Ishikawa (cell line): ENCODE measurements around the gene KTI12.

Experiments used
- CEBPB ChIP-seq: IDR thresholded peaks from 2 replicates; pipeline ENCODE4 v1.6.1; 2012
- CREB1 ChIP-seq: IDR thresholded peaks from 2 replicates; pipeline ENCODE4 v1.6.1; 2012; ENCODE audit warnings: low read depth
- EGR1 ChIP-seq: IDR thresholded peaks from 2 replicates; pipeline ENCODE4 v1.6.1; 2012
- EP300 ChIP-seq: IDR thresholded peaks from 2 replicates; pipeline ENCODE4 v1.6.1; 2012; ENCODE audit warnings: borderline replicate concordance
- FOXM1 ChIP-seq: IDR thresholded peaks from 2 replicates; pipeline ENCODE4 v1.6.1; 2012; ENCODE audit warnings: low read depth, borderline replicate concordance
- RAD21 ChIP-seq: IDR thresholded peaks from 2 replicates; pipeline ENCODE4 v1.6.1; 2012; ENCODE audit warnings: low read depth
- TAF1 ChIP-seq: IDR thresholded peaks from 2 replicates; pipeline ENCODE4 v1.6.1; 2012; ENCODE audit warnings: low read depth, mild to moderate bottlenecking
- TCF12 ChIP-seq: IDR thresholded peaks from 2 replicates; pipeline ENCODE4 v1.6.1; 2012; ENCODE audit warnings: low read depth
- TEAD4 ChIP-seq: IDR thresholded peaks from 2 replicates; pipeline ENCODE4 v1.6.1; 2012
- YY1 ChIP-seq: IDR thresholded peaks from 2 replicates; pipeline ENCODE4 v1.6.1; 2012; ENCODE audit warnings: low read depth
- ZBTB7A ChIP-seq: IDR thresholded peaks from 2 replicates; pipeline ENCODE4 v1.6.1; 2012; ENCODE audit warnings: low read depth
- TF ChIP-seq, protein P1 (sequence below): IDR thresholded peaks from 2 replicates; pipeline ENCODE4 v1.6.1; 2012; ENCODE audit warnings: low read depth, mild to moderate bottlenecking
- TF ChIP-seq, protein P2 (sequence below): IDR thresholded peaks from 2 replicates; pipeline ENCODE4 v1.6.1; 2012
- TF ChIP-seq, protein P3 (sequence below): IDR thresholded peaks from 2 replicates; pipeline ENCODE4 v1.6.1; 2012

DNA sequence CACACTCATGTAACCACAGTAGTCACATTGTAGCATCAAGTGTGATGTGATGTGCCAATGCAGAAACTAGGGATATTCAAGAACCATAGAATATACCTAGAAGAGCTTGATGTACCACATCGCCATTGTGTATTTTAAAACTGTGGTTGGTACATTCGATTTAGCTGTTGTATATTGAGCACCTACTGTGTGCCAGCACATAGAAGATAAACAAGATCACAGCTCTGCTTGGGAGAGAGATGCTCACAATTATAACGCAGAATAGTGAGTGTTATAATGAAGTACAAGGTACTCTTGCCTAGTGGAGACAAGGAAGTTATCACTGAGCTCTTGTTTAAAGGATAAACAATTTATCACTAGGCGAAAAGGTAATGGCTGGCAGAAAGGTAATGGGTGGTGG lies 27.2 kb upstream of the KTI12 start:
- TF ChIP-seq CEBPB, result no peak
- no peak for TF ChIP-seq YY1
- TF ChIP-seq ZBTB7A, result no peak
- TF ChIP-seq EP300, result no peak
- no peak for TF ChIP-seq EGR1
- TF ChIP-seq, protein P1, sequence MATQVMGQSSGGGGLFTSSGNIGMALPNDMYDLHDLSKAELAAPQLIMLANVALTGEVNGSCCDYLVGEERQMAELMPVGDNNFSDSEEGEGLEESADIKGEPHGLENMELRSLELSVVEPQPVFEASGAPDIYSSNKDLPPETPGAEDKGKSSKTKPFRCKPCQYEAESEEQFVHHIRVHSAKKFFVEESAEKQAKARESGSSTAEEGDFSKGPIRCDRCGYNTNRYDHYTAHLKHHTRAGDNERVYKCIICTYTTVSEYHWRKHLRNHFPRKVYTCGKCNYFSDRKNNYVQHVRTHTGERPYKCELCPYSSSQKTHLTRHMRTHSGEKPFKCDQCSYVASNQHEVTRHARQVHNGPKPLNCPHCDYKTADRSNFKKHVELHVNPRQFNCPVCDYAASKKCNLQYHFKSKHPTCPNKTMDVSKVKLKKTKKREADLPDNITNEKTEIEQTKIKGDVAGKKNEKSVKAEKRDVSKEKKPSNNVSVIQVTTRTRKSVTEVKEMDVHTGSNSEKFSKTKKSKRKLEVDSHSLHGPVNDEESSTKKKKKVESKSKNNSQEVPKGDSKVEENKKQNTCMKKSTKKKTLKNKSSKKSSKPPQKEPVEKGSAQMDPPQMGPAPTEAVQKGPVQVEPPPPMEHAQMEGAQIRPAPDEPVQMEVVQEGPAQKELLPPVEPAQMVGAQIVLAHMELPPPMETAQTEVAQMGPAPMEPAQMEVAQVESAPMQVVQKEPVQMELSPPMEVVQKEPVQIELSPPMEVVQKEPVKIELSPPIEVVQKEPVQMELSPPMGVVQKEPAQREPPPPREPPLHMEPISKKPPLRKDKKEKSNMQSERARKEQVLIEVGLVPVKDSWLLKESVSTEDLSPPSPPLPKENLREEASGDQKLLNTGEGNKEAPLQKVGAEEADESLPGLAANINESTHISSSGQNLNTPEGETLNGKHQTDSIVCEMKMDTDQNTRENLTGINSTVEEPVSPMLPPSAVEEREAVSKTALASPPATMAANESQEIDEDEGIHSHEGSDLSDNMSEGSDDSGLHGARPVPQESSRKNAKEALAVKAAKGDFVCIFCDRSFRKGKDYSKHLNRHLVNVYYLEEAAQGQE, result no peak
- TF ChIP-seq, protein P2, sequence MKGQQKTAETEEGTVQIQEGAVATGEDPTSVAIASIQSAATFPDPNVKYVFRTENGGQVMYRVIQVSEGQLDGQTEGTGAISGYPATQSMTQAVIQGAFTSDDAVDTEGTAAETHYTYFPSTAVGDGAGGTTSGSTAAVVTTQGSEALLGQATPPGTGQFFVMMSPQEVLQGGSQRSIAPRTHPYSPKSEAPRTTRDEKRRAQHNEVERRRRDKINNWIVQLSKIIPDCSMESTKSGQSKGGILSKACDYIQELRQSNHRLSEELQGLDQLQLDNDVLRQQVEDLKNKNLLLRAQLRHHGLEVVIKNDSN, result no peak
- TF ChIP-seq, protein P3, sequence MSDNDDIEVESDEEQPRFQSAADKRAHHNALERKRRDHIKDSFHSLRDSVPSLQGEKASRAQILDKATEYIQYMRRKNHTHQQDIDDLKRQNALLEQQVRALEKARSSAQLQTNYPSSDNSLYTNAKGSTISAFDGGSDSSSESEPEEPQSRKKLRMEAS, result no peak
- no peak for TF ChIP-seq RAD21
- TF ChIP-seq CREB1, result no peak
- TF ChIP-seq FOXM1, result no peak
- no peak for TF ChIP-seq TAF1
- no peak for TF ChIP-seq TCF12
- no peak for TF ChIP-seq TEAD4
